NCI-H2171 treated with DMSO at 0.1 percent for 48 hours (cell line): ENCODE results near the gene SLC9A3.
"Not testable (repeated sequence)": the region's sequence is repeated elsewhere in the genome, so short reads cannot be mapped to it uniquely, and the experiment has no call there.

Experiments
- DNase-seq: peaks from one replicate; lab custom pipeline; 2025; lab: John Stamatoyannopoulos, UW

The SLC9A3 gene

DNA sequence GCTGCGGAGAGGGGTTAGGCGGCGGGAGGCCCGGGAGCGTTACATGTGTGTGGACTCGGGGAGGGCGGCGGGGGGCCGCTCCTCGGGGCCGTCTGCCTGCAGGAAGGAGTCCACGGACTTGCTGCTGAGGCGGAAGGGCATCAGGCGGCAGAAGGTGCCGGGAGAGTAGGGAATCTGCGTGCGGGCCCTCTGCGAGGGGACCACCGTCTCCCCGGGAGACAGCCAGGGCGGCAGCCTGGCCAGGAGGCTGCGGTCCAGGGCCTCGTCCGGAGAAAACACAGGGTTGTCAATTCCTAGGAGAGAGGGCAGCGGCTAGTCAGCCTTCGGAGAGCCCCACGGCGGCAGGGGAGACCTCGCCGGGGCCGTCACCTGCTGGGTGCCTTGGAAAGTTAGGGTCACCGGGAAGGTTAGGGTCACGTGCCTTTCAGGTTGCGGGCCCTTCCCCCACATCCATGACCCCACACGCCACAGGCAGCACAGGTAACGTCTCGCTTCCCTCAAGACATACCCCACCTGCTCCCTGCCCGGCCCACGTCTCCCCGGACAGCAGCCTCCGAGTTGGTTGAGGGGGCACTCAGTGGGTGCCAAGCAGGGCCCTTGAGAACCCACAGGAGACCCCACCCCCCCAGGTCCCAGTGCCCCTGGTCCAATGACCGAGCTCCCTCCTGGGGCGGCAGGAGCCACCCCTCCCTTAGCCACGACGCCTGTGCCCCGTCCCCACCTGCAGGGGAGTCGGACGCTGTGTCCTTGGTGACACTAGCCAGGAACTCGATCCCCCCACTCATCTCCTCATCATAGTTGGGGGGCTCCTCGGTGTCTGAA, 49.2 kb downstream of the SLC9A3 start:
- DNase-seq = no peak

DNA sequence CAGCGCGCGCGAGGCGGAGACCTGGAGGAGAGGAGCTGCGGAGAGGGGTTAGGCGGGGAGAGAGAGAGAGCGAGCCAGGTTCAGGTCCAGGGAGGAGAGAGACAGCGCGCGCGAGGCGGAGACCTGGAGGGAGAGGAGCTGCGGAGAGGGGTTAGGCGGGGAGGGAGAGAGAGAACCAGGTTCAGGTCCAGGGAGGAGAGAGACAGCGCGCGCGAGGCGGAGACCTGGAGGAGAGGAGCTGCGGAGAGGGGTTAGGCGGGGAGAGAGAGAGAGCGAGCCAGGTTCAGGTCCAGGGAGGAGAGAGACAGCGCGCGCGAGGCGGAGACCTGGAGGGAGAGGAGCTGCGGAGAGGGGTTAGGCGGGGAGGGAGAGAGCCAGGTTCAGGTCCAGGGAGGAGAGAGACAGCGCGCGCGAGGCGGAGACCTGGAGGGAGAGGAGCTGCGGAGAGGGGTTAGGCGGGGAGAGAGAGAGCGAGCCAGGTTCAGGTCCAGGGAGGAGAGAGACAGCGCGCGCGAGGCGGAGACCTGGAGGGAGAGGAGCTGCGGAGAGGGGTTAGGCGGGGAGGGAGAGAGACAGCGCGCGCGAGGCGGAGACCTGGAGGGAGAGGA, 49.9 kb downstream of the SLC9A3 start:
- not testable (repeated sequence) for DNase-seq

DNA sequence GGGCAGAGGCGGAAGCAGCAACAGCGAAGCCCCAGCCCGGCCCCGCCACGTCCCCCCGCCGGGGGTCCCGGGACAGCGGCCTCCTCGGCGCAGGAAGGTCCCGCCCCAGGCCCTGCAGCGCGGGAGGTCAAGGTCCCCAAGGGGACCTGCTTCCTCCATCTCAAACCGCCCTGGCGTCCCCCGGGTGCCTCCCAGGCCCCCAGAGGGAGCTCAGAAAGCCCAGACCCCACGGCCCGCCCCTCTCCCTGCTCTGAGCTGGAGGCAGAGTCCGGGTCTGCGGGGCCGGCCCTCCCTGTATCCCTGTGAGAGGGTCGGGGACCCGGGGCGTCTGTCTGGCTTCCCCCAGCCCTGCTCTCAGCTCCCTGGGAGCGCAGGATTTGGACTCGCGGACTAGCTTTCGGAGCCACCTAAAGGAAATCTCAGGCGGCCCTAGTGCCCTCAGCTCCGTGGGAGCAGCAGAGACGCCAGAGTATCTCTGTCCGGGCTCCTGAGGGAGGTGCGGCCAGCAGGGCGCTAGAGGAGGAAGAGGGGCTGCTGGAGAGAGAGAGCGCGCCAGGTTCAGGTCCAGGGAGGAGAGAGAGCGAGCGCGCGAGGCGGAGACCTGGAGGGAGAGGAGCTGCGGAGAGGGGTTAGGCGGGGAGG, 50.6 kb downstream of the SLC9A3 start:
- peak; percentile 65 for DNase-seq

DNA sequence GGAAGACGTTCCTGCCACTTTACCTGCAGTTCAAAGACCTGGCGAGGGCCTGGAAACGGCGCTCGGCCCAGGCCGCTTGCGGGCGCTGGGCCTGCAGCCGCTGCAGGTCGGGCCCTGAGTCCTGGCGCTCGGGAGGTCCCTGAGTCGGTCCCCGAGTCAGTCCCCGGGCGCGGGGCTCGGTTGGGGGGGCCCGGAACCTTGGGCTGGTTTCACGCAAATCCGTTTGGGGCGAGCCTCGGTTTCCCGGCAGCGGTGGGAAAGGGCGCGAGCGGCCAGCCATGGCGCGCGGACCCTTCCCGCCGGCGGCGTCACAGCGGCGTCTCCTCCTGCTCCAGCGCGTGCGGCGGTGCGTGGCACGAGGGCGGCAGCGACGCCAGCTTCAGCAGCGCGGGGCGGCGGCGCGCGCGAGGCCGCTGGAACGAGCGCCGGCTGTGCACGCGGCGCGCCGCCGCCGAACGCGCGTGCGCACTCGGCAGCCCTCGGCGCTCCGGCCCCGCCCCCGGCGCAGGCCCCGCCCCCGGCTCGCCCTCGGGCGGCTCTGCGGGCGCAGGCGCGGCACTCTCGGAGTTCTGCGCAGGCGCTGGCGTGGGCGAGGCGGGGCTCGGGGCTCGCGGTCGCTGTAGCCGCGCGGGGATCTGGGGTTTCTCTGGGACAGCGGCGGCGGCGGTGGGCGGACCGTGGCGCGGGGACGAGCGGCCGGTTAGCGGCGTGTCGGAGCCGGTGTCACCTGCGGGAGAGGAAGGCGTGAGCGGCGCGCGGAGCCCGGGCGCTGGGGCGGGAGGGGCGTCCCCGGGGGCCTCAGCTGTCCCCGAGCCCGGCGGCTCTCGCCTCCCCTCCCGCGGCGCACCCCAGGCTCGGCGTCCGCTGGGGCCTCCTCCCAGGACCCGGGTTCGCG, 51.3 kb downstream of the SLC9A3 start:
- DNase-seq = peak; percentile 92

DNA sequence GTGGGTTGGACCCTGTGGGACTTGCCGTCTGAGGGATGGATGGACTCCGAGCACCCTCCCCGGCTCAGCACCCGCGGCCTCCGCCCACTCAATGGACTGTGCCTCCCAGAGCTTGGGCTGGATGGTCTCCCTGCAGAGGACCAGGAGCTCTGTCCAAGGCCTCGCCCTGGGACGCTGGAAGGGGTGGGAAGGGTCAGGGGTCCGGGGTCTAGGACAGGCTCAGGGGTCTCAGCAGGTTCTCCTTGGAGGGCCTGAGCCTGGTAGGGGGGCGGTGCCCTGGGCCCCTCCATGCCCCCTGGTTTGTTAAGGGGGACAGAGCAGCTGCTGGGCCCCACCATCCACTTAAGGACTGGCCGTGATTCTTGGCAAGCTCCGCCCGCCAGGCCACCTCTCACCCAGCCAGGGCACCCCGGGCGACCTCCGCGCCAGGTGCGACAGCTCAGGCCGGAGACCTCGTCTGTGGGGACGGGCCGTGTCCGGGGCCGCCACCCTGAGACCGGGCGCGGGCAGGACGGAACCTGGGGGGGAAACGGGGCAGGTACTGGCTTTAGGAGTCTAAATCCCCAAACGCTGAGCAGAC, 52.1 kb downstream of the SLC9A3 start:
- DNase-seq = no peak

DNA sequence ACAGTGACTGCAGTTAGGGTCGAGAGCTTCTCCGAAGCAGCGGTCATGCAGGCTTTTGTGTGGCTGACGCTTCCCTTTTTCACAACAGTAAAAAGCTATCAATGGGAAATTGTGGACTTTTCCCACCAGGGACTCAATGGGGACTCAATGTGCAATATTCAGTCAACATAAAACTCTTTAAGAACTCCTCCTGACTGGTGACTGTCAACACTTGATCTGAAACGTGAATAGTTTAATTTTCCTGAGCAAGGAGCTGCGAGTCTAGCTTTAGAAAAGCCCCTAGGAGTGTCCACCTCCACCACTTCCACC, 52.5 kb downstream of the SLC9A3 start:
- DNase-seq = no peak

DNA sequence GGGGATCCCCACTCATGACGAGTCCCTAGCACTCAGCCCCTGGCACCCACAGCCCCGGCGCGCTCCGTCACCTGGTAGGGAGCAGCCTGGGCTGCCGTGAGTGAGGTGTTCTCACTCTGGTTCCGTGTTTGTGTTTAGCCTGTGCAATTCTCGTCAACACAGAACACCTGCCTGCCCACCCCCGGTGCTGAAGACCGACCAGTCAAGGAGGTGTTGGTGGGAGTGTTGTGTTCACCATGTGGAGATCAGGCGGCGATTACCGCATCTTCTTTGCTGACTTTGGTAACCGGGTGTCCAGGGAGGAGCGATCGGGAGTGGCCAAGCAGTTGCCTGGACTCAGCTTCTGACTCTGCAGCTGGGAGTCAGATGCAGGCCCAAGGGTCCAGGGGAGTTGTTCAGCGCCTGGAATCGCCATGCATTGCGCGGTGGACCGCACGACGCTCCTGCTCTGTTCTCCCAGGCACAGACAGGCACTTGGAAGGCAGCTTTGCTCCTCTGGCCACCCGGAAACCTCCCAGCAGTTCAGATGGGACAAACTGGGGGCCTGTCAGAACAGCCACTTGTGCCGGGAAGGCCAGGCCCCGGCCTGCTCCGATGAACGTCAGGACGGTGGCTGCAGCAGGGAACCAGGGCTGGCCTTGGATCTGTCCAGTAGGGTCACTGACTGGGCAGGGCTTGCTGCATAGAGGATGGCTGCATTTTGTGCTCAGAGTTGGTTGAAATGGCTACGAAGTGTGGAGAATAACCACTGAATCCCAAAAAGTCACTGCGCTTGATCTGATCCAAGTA, 53.1 kb downstream of the SLC9A3 start:
- DNase-seq = no peak

DNA sequence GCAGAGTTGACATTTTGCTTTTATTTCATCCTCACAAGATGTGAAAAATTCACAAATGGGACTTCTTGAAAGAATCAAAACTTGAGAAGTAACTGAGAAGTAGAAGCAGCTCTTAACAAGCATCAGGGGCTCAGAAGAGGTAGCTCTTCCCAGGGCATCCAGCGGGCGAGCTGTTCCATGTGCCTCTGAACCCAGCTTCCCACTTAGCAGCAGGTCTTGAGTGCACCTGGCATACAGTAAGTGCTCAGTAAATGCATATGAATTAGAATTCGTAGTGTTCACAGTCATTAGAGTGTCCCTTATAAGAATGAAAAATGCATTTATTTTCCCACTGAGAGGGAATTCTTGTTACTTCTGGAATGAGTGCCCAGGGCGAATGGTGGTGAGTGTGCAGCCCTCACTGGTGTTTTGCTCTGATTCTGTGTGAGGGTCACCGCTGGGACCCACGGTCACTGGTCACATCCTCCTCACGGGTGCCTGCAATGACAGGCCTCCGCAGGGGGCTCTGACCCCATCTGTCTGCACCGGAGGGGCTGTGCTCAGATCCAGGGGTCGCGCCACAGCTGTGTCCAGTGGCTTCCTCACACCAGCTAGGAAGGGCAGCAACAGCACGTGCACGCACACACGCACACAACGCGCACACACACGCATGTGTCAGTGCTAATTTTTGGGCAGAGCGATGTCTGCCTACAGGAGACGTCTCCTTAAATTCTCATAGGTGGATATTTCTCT, 54.3 kb downstream of the SLC9A3 start:
- DNase-seq = peak; percentile 49

DNA sequence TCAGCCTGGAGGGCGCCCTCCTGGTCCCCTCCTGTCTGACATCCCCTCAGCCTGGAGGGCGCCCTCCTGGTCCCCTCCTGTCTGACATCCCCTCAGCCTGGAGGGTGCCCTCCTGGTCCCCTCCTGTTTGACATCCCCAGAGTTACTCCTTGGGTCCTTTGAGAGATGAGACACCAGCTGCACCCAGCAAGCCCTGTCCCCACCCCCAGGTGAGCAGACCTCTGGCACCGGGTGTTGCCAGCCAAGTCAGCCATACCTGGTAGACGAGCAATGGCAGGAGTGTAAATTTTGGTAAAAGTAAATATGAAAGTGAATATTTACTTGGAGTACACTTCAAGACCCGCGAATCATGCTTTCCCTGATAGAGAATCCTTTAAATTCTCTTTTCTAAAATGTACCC, 55.8 kb downstream of the SLC9A3 start:
- peak; percentile 13 for DNase-seq

DNA sequence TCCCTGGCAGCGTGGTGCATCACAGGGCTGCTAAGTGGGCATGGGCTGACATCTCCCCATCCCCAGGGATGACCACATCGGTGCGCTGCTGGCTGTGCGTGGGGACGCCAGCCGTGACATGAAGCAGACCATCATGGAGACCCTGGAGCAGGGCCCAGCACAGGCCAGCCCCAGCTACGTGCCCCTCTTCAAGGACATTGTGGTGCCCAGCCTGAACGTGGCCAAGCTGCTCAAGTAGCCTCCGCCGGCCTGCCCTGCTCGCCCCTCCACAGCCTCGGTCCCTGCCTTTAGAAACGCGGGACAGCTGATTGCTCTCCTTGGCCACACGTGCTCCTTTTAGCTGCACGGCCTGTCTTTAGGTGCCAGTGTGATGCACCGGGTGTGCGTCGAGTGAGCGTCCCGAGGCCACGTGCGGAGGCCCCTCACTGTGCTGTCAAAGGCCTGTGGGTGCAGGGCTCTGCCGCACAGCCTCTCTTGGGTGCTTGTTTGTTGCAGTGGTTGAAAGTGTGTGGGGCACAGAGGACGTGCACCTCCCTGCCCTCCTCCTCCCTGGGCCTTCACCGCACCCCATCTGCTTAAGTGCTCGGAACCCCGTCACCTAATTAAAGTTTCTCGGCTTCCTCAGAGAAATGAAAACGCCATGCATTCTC, 57.5 kb downstream of the SLC9A3 start:
- DNase-seq = no peak

DNA sequence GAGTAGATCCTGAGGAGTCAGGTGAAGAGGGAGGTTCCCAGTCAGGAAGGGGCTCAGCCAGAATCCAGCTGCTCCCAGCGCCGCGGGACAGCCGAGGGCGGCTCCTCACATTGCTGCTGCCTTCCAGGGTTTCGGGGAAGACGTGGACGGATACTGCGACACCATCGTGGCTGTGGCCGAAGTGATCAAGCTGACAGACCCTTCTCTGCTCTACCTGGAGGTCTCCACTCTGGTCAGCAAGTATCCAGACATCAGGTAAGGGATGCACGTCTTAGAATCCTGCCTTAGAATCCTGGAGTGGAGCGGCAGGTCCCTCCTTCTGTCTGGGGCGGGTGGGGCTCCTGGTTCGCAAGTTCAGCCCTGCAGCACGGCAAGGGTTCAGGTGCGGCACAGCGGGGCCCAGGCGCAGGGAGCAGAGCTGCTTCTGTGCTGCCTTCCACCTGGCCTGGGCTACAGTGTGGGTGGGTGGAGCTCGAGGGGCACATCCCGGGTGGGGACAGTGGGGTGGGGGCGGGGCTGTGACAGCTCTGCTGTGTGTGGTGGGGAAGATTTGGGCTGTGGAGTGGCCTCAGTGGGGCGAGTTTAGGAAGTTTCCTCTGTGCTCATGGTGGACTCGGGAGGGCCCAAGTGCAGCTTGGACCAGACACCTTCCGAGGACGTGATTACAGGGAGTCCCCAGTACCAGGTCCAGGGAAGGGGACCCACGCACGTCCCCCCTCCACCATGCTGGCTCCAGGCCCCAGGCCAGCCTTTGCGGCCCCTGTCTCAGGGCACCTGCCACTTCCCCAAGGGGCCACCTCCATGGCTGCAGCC, 58.5 kb downstream of the SLC9A3 start:
- no peak for DNase-seq

DNA sequence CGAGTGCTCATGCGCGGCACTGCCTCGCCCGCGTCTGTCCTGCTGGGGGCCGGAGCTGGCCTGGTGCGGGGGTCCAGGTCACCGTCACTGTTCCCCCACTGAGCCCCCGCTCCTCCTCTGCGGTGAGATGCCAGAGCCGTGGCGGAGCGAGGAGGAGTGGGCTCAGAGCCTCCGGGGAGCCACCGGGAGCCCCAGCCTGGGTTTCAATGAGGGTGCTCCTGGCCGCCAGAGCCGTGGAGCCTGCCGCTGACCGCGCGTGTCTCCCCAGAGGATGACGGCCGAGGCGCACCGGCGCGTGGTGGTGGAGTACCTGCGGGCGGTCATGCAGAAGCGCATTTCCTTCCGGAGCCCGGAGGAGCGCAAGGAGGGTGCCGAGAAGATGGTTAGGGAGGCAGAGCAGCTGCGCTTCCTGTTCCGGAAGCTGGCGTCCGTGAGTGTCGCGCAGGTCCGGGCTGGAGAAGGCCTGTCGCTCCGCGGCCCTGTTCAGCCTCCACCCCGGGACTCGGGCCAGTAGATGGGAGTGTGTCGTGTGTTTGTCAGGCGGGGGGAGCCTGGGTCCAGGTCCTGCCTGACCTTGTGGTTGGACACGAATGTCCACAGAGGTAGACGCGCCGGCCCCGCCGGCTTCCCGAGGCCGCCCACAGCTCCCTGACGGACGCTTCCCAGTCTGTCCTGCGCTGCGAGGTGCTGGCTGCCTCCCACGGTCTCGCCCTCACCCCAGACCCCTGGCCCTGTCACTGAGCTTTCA, 59.2 kb downstream of the SLC9A3 start:
- no peak for DNase-seq

DNA sequence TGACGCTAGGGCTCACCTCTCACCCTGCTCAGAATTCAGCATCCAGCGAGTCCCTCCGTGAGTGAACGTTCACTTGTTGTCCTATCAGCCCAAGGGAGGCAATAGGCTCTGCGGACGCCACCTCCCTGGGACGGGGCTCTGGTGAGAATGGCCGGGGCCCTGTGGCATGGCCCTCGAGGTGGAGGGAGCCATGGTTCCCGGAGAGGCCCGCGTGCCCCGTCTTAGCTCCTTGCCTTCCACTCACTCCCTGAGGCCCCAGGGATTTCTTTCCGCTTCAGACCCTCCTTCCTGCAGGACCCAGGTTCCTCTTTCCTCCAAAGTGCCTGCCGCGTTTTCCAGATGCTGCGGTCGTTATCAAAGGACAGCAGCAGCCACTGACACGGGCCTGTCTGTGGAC, 59.8 kb downstream of the SLC9A3 start:
- no peak for DNase-seq

DNA sequence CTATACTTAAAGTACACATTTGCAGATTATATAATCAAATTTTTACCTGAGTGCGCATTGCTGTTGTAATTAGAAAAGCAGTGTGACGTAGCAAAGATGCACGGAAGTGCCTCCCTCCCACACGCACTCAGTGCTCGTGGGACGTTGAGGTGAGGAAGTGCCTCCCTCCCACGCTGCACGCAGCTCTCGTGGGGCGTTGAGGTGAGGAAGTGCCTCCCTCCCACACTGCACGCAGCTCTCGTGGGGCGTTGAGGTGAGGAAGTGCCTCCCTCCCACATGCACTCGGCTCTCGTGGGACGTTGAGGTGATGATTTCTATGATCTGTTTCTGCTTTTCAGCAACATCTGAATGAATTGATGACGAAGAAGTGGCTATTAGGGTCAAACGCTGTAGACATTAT, 60.3 kb downstream of the SLC9A3 start:
- no peak for DNase-seq

DNA sequence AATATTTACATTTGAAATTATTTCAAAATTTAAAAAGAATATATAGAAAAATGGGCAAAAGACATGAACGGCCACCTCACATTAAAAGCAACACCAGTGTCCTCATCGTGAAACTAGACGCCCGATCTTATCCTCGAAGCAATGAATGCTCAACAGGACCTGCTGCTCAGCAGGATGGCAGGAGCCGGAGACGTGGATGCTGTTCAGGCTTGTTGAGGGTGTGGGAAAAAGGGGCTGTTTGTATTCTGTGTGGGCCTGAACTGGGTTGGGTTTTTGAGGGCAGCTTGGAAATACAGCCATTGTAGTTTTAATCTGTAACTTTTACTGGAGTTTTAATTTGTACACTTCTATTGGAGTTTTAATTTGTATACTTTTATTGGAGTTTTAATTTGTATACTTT, 60.9 kb downstream of the SLC9A3 start:
- no peak for DNase-seq

DNA sequence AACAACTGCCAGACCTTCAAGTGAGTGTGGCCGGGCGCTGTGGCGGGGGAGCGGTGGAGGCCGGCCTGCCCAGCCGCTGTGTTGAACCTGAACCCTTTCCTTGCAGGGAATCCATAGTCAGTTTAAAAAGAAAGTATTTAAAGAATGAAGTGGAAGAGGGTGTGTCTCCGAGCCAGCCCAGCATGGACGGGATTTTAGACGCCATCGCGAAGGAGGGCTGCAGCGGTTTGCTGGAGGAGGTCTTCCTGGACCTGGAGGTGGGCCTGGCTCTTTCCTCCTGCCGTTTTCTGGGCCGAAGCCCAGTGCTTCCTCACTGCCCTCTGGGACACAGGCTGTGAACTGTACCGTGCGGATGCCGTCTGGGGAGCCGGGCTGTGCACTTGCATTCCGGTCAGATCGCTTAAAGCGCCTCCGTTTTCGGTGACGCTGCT, 62.2 kb downstream of the SLC9A3 start:
- no peak for DNase-seq

DNA sequence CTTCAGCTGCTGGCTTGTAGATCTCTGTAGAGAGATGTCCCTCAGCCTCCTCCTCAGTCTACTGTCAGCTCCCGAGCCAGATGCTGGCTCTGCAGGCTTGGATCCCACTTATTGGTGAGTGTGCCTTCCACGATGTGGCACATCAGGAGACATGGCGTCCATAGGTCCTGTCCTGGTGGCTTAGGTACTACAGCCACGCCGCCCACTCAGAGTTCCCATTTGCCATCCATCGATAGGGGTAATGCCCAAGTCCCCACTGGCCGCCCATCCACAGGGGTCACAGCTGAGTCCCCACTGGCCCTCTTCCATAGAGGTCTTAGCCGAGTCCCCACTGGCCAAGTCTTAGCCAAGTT, 64.0 kb downstream of the SLC9A3 start:
- no peak for DNase-seq

DNA sequence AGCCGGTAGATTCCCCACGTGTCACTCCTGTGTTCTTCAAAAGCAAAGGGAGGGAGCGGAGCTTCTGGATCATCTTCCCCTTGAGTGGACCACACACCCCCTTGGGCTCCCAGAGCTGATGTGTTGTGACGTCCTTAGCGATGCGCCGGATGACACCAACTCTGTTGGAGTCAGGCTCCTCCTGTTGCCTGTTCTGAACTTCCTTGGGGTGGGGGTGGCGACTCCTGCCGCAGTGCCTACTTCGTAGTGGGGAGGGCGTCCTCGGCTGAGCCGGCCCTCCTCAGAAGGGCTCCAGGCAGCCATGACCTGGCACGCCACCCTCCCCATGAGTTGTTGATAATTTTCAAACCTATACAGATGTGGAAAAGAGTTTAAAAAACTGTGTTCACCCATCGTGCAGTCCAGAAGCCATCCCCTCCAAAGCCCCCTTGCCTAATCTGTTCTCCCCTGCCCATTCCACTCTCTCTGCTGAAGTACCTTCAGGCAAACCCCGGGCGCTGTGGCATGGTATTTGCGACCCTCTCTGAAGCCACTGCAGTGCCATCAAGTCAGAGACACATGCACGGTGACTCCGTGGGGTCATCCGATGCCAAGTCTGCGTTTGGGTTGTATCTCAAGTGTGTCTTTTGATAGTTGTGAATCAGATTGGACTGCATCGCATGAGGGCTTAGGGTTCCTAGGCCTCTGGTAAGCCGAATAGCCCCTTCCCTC, 64.5 kb downstream of the SLC9A3 start:
- DNase-seq = no peak
